NCI-H69 (cell line): ENCODE data around the gene EIF4H.
"Not testable (repeated sequence)": the region's sequence is repeated elsewhere in the genome, so short reads cannot be mapped to it uniquely, and the experiment has no call there.

Experiments
- DNase-seq: peaks from one replicate; lab custom pipeline; 2025; lab: John Stamatoyannopoulos, UW

EIF4H gene

DNA sequence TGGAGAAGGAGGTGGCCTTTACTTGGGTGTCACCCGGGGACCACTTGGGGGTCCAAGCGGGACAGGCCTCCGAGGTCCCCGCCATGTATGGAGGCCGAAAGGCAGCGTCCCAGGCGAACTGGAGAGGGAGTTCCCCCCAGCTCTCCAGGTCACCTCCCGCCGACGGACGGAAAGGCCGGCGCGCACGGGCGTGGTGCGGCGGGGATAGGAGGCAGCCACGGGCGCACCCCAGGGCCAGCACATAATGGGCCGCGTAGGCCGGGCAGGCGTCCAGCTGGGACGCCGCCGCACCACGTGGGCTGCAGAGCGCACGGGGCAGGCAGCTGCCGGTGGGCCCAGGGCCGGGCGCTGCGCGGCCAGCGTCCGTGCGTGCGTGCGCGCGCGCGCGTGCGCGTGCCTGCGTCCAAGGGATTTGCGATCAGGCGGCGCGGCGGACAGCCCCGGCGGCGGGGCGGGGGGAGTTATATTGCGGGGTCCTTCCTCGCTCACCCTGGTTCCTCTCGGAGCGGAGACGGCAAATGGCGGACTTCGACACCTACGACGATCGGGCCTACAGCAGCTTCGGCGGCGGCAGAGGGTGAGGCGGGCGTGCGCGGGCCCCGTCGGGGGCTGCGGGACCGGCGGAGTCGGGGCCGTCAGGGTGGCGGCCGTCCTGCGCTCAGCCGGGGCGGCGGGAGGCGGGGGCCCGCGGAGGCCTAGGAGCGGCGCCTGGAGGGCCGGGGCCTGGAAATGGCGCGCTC is at the start of gene EIF4H:
Gene EIF4H, plus strand, starts transcription at position 491 of the 740 bp plus-strand sequence. Its CDS starts 28 bp downstream, at position 519.
- peak; percentile 98 for DNase-seq

DNA sequence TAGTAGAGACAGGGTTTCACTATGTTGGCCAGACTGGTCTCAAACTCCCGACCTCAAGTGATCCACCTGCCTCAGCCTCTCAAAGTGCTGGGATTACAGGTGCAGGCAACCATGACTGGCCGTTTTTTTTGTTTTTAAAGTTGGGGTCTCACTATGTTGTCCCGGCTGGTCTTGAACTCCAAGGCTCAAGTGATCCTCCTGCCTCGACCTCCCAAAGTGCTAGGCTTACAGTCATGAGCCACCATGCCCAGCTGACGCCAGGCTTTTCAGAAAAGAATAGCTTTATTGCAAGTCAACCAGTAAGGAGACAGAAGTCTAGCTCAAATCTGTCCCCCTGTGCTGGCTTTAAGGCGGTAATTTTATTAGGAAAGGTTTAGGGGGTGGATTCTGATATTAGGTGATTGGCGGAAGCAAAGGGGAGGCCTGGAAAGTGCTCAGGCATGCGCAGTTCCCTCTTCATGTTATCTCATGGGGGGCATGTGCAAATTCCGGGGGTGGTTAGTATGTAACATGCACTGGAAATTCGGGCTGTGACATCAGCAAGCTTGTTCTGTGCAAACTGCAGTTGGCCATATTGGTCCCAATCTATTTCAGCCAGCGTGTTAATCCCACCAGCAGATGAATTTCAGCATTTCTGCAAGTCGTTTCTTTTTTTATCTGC is 47.8 kb upstream of the EIF4H start:
- DNase-seq, result no peak

GRCh38 chr7:74129887-74130286 is 44.3 kb upstream of the EIF4H start:
- DNase-seq, result peak; percentile 35

- no peak for DNase-seq
Measured at GRCh38 chr7:74130518-74130917, 43.6 kb upstream of the EIF4H start.

DNA sequence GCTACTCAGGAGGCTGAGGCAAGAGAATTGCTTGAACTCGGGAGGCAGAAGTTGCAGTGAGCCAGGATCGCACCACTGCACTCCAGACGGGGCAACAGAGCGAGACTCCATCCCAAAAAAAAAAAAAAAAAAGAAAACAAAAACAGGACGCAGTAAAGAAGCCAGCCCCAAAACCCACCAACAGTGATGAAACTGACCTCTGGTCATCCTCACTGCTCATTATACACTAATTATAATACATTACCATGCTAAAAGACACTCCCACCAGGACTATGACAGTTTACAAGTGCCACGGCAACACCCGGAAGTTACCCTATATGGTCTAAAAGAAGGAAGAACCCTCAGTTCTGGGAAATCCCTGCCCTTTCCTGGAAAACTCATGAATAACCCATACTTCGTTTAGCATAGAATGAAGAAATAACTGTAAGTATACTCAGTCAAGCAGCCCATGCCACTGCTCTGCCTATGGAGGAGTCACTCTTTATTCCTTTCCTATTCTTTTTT is 40.0 kb upstream of the EIF4H start:
- peak; percentile 26 for DNase-seq

DNA sequence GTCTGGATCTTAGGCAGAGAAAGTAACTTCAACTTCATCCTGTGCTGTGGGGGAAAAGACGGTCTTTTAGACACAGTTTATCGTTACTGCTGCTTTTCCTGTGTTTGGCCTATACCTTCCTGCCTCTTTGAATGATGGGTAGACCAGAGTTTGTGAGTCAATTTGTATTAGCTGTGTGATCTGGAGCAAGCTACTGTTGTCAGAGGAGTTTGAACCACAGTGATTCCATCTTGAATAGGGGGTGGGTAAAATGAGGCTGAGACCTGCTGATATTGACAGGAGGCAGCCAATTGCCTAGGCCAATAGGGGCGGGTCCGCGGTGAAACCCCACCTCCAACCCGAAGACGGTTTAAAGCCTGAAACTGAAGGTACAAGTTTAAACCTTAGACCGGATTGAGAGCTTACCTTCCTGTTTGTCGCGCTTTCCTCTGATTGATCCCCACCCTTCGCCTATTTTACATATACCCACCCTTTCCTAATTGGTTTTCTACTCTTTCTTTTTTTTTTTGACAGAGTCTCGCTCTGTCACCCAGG is 35.8 kb upstream of the EIF4H start:
- DNase-seq, result no peak

DNA sequence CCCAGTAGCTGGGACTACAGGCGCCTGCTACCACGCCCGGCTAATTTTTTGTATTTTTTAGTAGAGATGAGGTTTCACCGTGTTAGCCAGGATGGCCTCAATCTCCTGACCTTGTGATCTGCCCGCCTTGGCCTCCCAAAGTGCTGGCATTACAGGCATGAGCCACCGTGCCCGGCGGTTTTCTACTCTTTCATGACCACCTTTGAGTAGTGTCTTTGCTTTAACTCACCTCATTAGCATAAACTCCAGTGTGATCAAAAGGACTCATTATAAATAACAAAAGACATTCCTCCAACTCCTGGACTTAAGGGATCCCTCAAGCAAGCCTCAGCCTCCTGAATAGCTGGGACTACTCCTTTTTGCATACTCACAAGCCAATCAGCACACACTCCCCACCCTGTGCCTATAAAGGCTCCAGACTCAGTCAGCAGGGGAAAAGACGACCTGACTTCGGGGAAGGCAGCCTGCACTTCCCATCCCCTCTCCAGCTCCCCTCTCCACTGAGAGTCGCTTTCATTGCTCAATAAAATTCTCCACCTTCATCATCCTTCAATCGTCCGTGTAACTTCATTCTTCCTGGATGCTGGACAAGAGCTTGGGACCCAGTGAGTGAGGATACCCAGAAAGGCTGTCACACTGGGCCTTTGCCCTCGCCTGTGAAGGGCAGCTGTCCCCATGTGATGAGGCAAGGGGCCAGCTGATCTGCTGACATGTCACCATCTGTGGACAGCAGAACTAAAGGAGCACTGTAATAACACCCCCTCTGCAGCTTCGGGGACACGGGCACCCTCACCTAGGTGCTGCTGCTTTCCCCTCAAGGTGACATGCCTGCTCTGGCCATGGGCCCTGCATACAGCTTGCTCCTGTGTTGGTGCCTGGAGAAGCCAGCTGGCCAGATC is 35.0 kb upstream of the EIF4H start:
- no peak for DNase-seq

DNA sequence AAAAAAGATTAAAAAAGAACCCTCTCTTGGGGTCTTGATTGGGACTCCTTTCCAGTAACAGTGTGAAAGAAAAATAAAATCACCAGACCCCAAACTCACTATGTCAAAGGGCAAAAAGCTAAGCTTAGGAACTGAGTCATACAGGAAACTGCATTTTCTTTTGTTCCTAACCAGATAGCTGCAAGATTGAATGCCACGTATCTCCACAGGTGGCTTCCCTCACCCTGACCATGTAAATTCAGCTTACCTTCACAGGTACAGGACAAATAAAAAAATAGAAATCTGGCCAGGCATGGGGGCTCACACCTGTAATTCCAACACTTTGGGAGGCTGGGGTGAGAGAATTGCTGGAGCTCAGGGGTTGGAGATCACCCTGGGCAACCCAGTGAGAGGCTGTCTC is 32.5 kb upstream of the EIF4H start:
- peak; percentile 15 for DNase-seq

DNA sequence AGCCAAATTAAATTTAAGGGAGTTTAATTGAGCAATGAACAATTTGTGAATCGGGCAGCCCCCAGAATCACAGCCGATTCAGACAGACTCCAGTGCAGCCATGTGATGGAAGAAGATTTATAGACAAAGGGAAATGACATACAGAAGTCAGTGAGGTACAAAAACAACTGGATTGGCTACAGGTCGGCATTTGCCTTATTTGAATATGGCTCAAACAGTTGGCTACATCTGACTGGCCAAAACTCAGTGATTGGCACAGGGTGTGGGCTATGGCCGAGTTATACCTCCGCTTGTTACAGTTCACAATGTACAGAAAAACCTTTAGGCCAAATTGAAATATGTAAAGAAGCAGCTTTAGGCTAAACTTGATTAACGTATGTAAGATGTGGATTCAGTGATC is 30.8 kb upstream of the EIF4H start:
- DNase-seq, result no peak

DNA sequence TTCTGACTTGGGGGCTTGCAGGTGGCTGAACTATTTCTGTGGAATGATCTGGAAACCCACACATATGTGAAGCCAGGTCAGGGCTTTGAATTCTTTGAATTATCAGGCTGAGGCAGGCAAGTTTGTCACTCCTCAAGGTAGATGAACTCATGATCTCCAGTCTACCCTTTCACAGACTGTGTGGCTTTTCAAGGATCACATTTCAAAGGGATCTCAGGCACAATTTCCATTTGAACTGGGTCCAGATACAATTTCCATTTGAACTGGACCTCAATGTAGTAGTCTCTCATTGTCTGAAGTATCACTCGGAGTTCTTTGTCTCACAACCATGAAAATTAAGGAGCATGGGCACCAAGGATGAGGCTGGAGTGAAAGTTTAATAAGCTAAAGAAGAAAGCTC is 25.7 kb upstream of the EIF4H start:
- no peak for DNase-seq

DNA sequence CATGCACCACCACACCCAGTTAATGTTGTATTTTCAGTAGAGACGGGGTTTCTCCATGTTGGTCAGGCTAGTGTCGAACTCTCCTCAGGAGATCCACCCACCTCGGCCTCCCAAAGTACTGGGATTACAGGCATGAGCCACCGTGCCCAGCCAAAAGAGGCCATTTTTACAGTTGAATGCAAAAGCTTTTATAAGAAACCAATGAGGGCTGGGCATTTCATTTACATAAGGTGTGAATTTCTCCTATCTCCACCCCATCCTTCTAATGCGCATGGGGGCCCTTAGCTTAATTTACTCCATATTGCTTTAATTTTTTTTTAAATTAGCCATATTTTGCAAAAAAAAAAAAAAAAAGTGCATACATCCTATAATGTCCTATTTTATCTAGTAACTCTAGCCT is 25.1 kb upstream of the EIF4H start:
- no peak for DNase-seq

DNA sequence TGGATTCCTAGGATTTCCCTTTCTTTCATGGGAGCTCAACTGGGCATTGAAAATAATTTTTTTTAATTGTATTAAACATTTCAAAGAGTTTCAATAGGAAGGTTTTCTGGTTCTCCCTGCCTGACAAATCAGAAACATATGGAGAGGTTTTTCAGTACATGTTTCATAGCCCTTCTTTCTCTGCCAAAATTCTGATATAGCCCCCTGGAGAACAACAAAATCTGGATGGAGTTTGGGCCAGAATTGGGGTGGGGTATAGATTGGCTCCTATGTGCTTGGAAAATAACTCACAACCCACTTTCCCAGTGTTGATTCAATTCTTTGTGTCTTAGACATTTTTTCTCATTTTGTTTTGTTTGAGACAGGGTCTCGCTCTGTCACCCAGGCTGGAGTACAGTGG is 24.6 kb upstream of the EIF4H start:
- DNase-seq, result no peak

- DNase-seq, result no peak
Measured at GRCh38 chr7:74153736-74154135, 20.4 kb upstream of the EIF4H start.

DNA sequence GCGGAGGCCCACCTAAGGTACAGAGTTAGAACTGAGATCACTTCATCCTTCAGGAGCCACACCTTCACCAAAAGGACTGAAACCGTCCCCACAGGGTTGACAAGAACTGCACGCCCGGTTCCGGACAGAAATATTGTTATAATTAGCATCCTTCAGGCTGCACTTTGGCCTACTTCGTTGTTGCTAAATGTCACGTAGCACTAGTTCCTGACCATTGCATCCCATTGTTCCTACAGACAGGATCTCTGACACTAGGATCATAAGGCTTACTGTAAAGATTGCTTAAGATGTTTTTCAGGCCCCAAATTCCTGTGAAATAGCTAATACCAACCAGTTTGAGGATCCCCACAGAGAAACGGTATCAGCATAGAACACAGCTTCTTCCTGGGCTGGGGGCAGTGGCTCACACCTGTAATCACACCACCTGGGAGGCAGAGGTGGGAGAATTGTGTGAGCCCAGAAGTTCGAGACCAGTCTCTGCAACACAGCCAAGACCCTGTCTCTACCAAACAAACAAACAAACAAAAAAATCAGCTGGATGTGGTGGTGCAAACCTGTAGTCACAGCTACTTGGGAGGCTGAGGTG is 18.3 kb upstream of the EIF4H start:
- no peak for DNase-seq

DNA sequence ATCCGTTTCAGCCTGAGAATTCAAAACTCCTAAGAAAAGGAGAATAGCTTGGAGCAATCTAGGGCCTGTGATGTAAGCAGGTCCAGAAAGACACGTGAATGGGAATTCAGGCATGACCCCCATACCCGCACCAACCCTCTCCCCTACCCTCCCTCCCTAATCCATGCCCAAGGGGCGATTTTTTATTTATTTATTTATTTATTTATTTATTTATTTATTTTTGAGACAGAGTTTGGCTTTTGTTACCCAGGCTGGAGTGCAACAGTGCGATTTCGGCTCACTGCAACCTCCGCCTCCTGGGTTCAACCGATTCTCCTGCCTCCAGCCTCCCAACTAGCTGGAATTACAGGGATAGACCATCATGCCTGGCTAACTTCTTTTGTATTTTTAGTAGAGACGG is 16.6 kb upstream of the EIF4H start:
- DNase-seq, result no peak

DNA sequence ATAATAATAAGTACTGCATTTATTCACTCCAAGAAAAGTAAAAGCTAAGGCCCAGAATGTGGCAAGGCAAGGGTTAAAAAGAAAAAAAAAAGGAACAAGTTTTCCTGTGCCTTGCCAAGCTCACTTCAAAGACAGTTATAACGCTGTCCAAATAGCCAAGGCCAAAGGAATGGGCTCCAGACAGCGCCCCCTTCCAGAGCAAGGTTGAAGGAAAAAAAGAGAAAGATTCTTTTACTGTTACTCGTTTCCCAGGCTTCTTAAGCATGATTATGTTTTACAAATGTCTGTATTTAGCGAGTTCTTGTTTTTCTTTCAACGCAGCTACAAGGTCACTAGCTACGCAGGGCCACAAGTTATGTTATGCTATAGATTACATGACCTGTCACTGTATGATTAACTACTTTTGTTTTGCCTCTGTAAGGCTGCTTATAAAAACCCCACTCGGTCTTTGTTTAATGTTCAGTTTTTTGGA is 9.1 kb upstream of the EIF4H start:
- peak; percentile 20 for DNase-seq

DNA sequence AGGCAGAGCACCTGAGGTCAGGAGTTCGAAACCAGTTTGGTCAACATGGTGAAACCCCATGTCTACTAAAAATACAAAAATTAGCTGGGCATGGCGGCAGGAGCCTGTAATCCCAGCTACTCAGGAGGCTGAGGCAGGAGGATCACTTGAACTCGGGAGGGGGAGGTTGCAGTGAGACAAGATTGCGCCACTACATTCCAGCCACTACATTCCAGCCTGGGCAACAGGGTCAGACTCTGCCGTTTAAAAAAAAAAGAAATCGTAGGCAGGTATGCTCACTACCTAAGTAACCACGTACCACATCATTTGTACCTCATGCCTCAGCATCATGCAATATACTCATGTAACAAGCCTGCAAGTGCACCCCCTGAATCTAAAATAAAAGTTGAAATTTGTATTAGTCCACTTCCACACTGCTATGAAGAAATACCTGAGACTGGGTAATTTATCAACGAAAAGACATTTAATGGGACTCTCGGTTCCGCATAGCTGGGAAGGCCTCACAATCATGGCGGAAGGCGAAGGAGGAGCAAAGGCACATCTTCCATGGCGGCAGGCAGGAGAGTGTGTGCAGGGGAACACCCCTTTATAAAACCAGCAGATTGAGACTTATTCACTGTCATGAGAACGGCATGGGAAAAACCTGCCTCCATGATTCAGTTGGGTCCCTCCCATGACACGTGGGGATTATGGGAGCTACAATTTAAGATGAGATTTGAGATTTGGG is 8.1 kb upstream of the EIF4H start:
- no peak for DNase-seq

- DNase-seq, result not testable (repeated sequence)
Measured at GRCh38 chr7:74167324-74167723, 6.8 kb upstream of the EIF4H start.

GRCh38 chr7:74173074-74173473 is 1.1 kb upstream of the EIF4H start:
- DNase-seq, result no peak

- DNase-seq, result peak; percentile 73
Measured at GRCh38 chr7:74173491-74173865, 678 bp upstream of the EIF4H start.

DNA sequence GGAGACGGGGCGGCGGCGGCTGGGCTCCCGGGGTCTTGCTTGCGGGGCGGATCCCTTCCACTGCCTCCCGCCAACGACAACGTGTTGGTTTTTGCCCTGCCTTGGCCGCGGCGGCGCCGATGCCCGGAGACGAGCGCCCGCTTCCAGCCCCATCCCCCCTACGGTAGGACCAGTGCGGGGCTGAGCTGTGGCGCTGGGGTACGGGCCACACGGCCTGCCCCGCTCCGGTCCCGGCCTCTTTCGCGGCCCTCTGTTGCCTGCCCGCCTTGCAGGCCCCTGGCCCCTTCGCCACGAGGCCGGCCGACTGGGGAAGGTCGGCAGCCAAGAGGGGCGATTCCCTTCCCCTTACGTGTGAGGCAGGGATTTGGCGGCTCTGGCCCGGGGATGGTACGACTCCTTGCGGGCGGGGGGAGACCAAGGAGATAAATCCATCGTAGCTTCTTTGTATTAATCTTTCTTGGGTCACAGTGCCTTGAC is 488 bp downstream of the EIF4H start:
- DNase-seq, result peak; percentile 71
